ENCODE results near the gene RAP1GAP.

Gene RAP1GAP

GRCh38 chr1:21653744-21654100 is 15.4 kb downstream of the RAP1GAP start:
- Histone ChIP-seq H3K4me2 (ENCODE audit: low read length) (no peak overlapping the region), H3K27me3 (ENCODE audit: insufficient read depth, low read length) (peaks cover 8% of the 10 kb centered on the region; the same call in 1 of the 2 replicates)

GRCh38 chr1:21652937-21653743 is 16.0 kb downstream of the RAP1GAP start:
- Histone ChIP-seq H3K4me1 (ENCODE audit: insufficient read depth, low read length, severe bottlenecking) (peaks cover 7% of the 10 kb centered on the region), H2AFZ (ENCODE audit: low read length) (no peak overlapping the region), H3K9ac (ENCODE audit: low read length) (no peak overlapping the region), H3F3A (ENCODE audit: insufficient read depth, low read length) (no peaks in the 10 kb centered on the region), H4K20me1 (ENCODE audit: insufficient read depth, low read length) (no peaks in the 10 kb centered on the region), H3K27me3 (ENCODE audit: insufficient read depth, low read length) (peaks cover 13% of the 10 kb centered on the region; the same call in 1 of the 2 replicates), H3K4me2 (ENCODE audit: low read length) (no peak overlapping the region), H3K79me2 (ENCODE audit: insufficient read depth, low read length) (no peaks in the 10 kb centered on the region), H3K4me3 (ENCODE audit: low read depth, low read length, poor library complexity, severe bottlenecking) (no peak overlapping the region), H3K9me2 (ENCODE audit: low read depth, low read length) (no peaks in the 10 kb centered on the region), H3K27ac (ENCODE audit: low read depth, low read length, poor library complexity, severe bottlenecking) (no peak overlapping the region), H3K9me3 (ENCODE audit: low read length) (no peaks in the 10 kb centered on the region), H3K36me3 (ENCODE audit: insufficient read depth, low read length) (no peaks in the 10 kb centered on the region)
- TF ChIP-seq CTCF (IDR thresholded peaks at IDR 0.05; ENCODE audit: low read length) (no peak), EZH2 (IDR thresholded peaks at IDR 0.05; ENCODE audit: borderline replicate concordance, low read length) (no peak)

More at GRCh38 chr1:21653744-21654100, 15.4 kb downstream of the RAP1GAP start:
- H3K9me3 ChIP-seq (ENCODE audit: low read length), result no peaks in the 10 kb centered on the region
- no peaks in the 10 kb centered on the region for H3F3A ChIP-seq (ENCODE audit: insufficient read depth, low read length)
- no peak overlapping the region for H3K9ac ChIP-seq (ENCODE audit: low read length)
- no peak overlapping the region for H2AFZ ChIP-seq (ENCODE audit: low read length)
- H4K20me1 ChIP-seq (ENCODE audit: insufficient read depth, low read length), result no peaks in the 10 kb centered on the region
- H3K79me2 ChIP-seq (ENCODE audit: insufficient read depth, low read length), result no peaks in the 10 kb centered on the region
- H3K9me2 ChIP-seq (ENCODE audit: low read depth, low read length), result no peaks in the 10 kb centered on the region
- TF ChIP-seq EZH2 (IDR thresholded peaks at IDR 0.05; ENCODE audit: borderline replicate concordance, low read length) (no peak), CTCF (IDR thresholded peaks at IDR 0.05; ENCODE audit: low read length) (no peak)
- no peaks in the 10 kb centered on the region for H3K36me3 ChIP-seq (ENCODE audit: insufficient read depth, low read length)
- H3K4me3 ChIP-seq (ENCODE audit: low read depth, low read length, poor library complexity, severe bottlenecking), result no peak overlapping the region
- no peak overlapping the region for H3K27ac ChIP-seq (ENCODE audit: low read depth, low read length, poor library complexity, severe bottlenecking)
- H3K4me1 ChIP-seq (ENCODE audit: insufficient read depth, low read length, severe bottlenecking), result peaks cover 7% of the 10 kb centered on the region

GRCh38 chr1:21652101-21652936 is 16.8 kb downstream of the RAP1GAP start:
- Histone ChIP-seq H3K4me1 (ENCODE audit: insufficient read depth, low read length, severe bottlenecking) (peaks cover 7% of the 10 kb centered on the region), H3K79me2 (ENCODE audit: insufficient read depth, low read length) (no peaks in the 10 kb centered on the region), H3K9me3 (ENCODE audit: low read length) (no peaks in the 10 kb centered on the region), H3K4me2 (ENCODE audit: low read length) (no peak overlapping the region; the same call in 1 of the 2 replicates), H3K27ac (ENCODE audit: low read depth, low read length, poor library complexity, severe bottlenecking) (no peak overlapping the region), H3K9me2 (ENCODE audit: low read depth, low read length) (no peaks in the 10 kb centered on the region), H4K20me1 (ENCODE audit: insufficient read depth, low read length) (no peaks in the 10 kb centered on the region), H3K27me3 (ENCODE audit: insufficient read depth, low read length) (peaks cover 9% of the 10 kb centered on the region; the same call in 1 of the 2 replicates), H2AFZ (ENCODE audit: low read length) (no peak overlapping the region), H3K4me3 (ENCODE audit: low read depth, low read length, poor library complexity, severe bottlenecking) (no peak overlapping the region), H3K36me3 (ENCODE audit: insufficient read depth, low read length) (no peaks in the 10 kb centered on the region), H3F3A (ENCODE audit: insufficient read depth, low read length) (no peaks in the 10 kb centered on the region), H3K9ac (ENCODE audit: low read length) (no peak overlapping the region)
- no peak for TF ChIP-seq CTCF (IDR thresholded peaks at IDR 0.05; ENCODE audit: low read length)
- no peak for TF ChIP-seq EZH2 (IDR thresholded peaks at IDR 0.05; ENCODE audit: borderline replicate concordance, low read length)
